ENCODE results near the gene KIFC3. TPM values are rescaled to one million over a fixed set of nuclear protein-coding genes. Genes with fewer than 3 reads are reported as not detected.
A peak's percentile ranks its signal among the peaks of the same experiment; 100 is the strongest.

The KIFC3 gene
- total and polyA plus RNA-seq, 2 of the 8 experiments (the other 6 are each of a cell fraction or from before 2014, with no cell fraction given) = 2.1 to 7.1 TPM

- Histone ChIP-seq H2AFZ (ENCODE audit: low read length) (no peak overlapping the region), H2BK120ac (replicated peaks; ENCODE audit: low read depth, low read length) (no peak overlapping the region), H2AK5ac (ENCODE audit: low read depth, low read length) (no peak overlapping the region), H2BK5ac (ENCODE audit: low read depth, low read length) (no peak overlapping the region), H3K18ac (ENCODE audit: extremely low read depth, low read length) (no peak overlapping the region), H3K27me3 (replicated peaks in 1 of 4; ENCODE audit: control insufficient read depth in 3 of 4, extremely low read depth in 1 of 4, insufficient read depth in 3 of 4, low read length in 3 of 4) (no peaks in the 10 kb centered on the region), H3K14ac (ENCODE audit: insufficient read length) (no peak overlapping the region), H3K36me3 (ENCODE audit: control insufficient read depth in 2 of 4, insufficient read depth in 4 of 4, low read length in 3 of 4) (no peaks in the 10 kb centered on the region), H3K4me3 (ENCODE audit: extremely low read depth in 1 of 4, insufficient read depth in 2 of 4, low read depth in 3 of 4, low read length in 4 of 4) (no peak overlapping the region), H3K56ac (replicated peaks; ENCODE audit: insufficient read length, low read depth, low read length) (no peak overlapping the region), H4K20me1 (replicated peaks in 1 of 2; ENCODE audit: control insufficient read depth in 1 of 2, insufficient read depth in 2 of 2, low read length in 2 of 2) (no peaks in the 10 kb centered on the region), H3K9ac (replicated peaks in 1 of 4; ENCODE audit: extremely low read depth in 1 of 4, low read depth in 3 of 4, low read length in 3 of 4) (no peak overlapping the region), H3K23ac (ENCODE audit: insufficient read length) (no peak overlapping the region), H3K4me1 (replicated peaks in 1 of 4; ENCODE audit: control insufficient read depth in 3 of 4, insufficient read depth in 4 of 4, low read length in 3 of 4) (peaks cover 0 to 4% (median 0%) of the 10 kb centered on the region in 4 experiments; a peak in 2 of 7 replicates), H3K9me3 (ENCODE audit: insufficient read depth in 2 of 2, low read depth in 1 of 2, low read length in 1 of 2) (no peaks in the 10 kb centered on the region), H3K4me2 (ENCODE audit: insufficient read depth in 1 of 2, low read depth in 2 of 2, low read length in 2 of 2) (no peak overlapping the region), H3K79me1 (ENCODE audit: low read depth, low read length) (no peaks in the 10 kb centered on the region), H3K79me2 (ENCODE audit: control insufficient read depth in 1 of 2, insufficient read depth in 2 of 2, low read length in 2 of 2) (no peaks in the 10 kb centered on the region), H2BK12ac (ENCODE audit: low read depth, low read length) (no peak overlapping the region), H4K91ac (replicated peaks; ENCODE audit: insufficient read length, low read length) (no peak overlapping the region), H4K5ac (ENCODE audit: insufficient read length, low read depth, low read length) (no peak overlapping the region), H3K4ac (replicated peaks; ENCODE audit: insufficient read length, low read depth, low read length) (no peak overlapping the region), H2BK15ac (ENCODE audit: low read length) (peak overlapping the region; percentile 1; the same call in 1 of the 2 replicates), H3K27ac (ENCODE audit: low read depth, low read length) (no peak overlapping the region), H2BK20ac (ENCODE audit: low read length) (no peak overlapping the region), H4K8ac (ENCODE audit: extremely low read depth, insufficient read depth, low read length) (no peak overlapping the region), H3K23me2 (ENCODE audit: low read depth, low read length) (no peaks in the 10 kb centered on the region)
- DNase-seq (ENCODE audit: low read depth in 1 of 2, low spot score in 2 of 2) (no peak), FAIRE-seq (no peak)
- ChIA-PET CTCF (ENCODE audit: partially characterized antibody) (interaction anchor here (0.9 to 1.4 kb wide), 5 partner anchors 9 to 24 kb away, joined by 3 read pairs; no protein-coding TSS in a partner anchor), POLR2A (ENCODE audit: partially characterized antibody) (no interaction called here)
- WGBS, 2 experiments (ENCODE audit: extremely low coverage in 1 of 2, insufficient coverage in 1 of 2, insufficient read length in 1 of 2, insufficient replicate concordance in 2 of 2, low coverage in 1 of 2, low lambda C conversion rate in 2 of 2, missing lambda C conversion rate in 1 of 2) = 81% methylated on average over 10 of the region's 10 CpGs; no CpG with 5 or more reads in 1 of the 2 experiments
- TF ChIP-seq SIRT6 (IDR thresholded peaks at IDR 0.05; ENCODE audit: low read length) (no peak), BCL11A (IDR thresholded peaks at IDR 0.05; ENCODE audit: low read depth in 2 of 2, low read length in 2 of 2) (no peak), SP2 (IDR thresholded peaks at IDR 0.05; ENCODE audit: low read length) (no peak), CHD1 (IDR thresholded peaks at IDR 0.05; ENCODE audit: low read depth, low read length) (no peak), TAF1 (IDR thresholded peaks at IDR 0.05; ENCODE audit: low read depth, low read length) (no peak), TEAD4 (IDR thresholded peaks at IDR 0.05; ENCODE audit: low read depth, low read length) (no peak), NRF1 (IDR thresholded peaks at IDR 0.05; ENCODE audit: low read depth, low read length) (no peak), TBP (IDR thresholded peaks at IDR 0.05; ENCODE audit: low read depth, low read length) (no peak)
These were observed 19.1 kb upstream of the KIFC3 start for GRCh38 chr16:57821149-57821971.
